Smooth muscle cell (in vitro differentiated cells): Measurements from ENCODE around the gene SETD7. TPM values are rescaled to one million over a fixed set of nuclear protein-coding genes. Genes with fewer than 3 reads are reported as not detected.

Source experiments
- DNase-seq: peaks from one replicate; lab custom pipeline; 2025; ENCODE audit not compliant: unreplicated experiment; lab: John Stamatoyannopoulos, UW
- H2AFZ ChIP-seq: fragments of 200-600 bp; sonication (generic); 2 replicates; pipeline ENCODE4 v1.6.0; 2016; ENCODE audit warnings: antibody characterized with exemption, low read depth, mild to moderate bottlenecking
- H3F3A ChIP-seq: fragments of 200-600 bp; sonication (generic); 2 replicates; pipeline ENCODE4 v1.6.0; 2017; ENCODE audit warnings: antibody characterized with exemption, low read depth
- H3K27ac ChIP-seq: fragments of 200-600 bp; sonication (generic); 2 replicates; pipeline ENCODE4 v1.5.1; 2016; ENCODE audit warnings: low read depth, mild to moderate bottlenecking
- H3K27me3 ChIP-seq: fragments of 200-600 bp; sonication (generic); 2 replicates; pipeline ENCODE4 v1.6.1; 2016; ENCODE audit warnings: low read depth, mild to moderate bottlenecking
- H3K36me3 ChIP-seq: fragments of 200-600 bp; sonication (generic); 2 replicates; pipeline ENCODE4 v1.5.1; 2016; ENCODE audit warnings: low read depth
- H3K4me1 ChIP-seq: fragments of 200-600 bp; sonication (generic); 2 replicates; pipeline ENCODE4 v1.5.1; 2016; ENCODE audit warnings: low read depth
- H3K4me2 ChIP-seq: fragments of 200-600 bp; sonication (generic); 2 replicates; pipeline ENCODE4 v1.6.0; 2016; ENCODE audit warnings: mild to moderate bottlenecking
- H3K4me3 ChIP-seq: fragments of 200-600 bp; sonication (generic); 2 replicates; pipeline ENCODE4 v1.5.1; 2016; ENCODE audit warnings: mild to moderate bottlenecking
- H3K79me2 ChIP-seq: fragments of 200-600 bp; sonication (generic); 2 replicates; pipeline ENCODE4 v1.6.0; 2016; ENCODE audit warnings: low read depth, mild to moderate bottlenecking
- H3K9ac ChIP-seq: fragments of 200-600 bp; sonication (generic); 2 replicates; pipeline ENCODE4 v1.6.0; 2016; ENCODE audit warnings: low read depth
- H3K9me3 ChIP-seq: fragments of 200-600 bp; sonication (generic); replicated peaks from 2 replicates; pipeline ENCODE4 v1.5.1; 2016; ENCODE audit warnings: low read depth
- H4K20me1 ChIP-seq: fragments of 200-600 bp; sonication (generic); 2 replicates; pipeline ENCODE4 v1.6.0; 2016; ENCODE audit warnings: low read depth
- WGBS: methylation state at CpG from one replicate; pipeline ENCODE4 v1.1.7; 2016; ENCODE audit warnings: low lambda C conversion rate; 5-methylcytosine and 5-hydroxymethylcytosine counted together
- polyA plus RNA-seq: library from polyadenylated mRNA; unstranded; fragments of >200 nt; fragmentation: Nextera tagmentation; extraction: Ambion mirVana; gene quantifications from 2 replicates; pipeline ENCODE4 v1.2.1, GENCODE V29; 2016
- total RNA-seq: library from RNA; depleted of rRNA; stranded (reverse); fragments of >200 nt; gene quantifications from 2 replicates; pipeline ENCODE4 v1.2.3, GENCODE V29; 2014
- TF ChIP-seq, protein P1 (sequence below): fragments of 200-600 bp; sonication (generic); IDR thresholded peaks from 2 replicates; pipeline ENCODE4 v1.5.1; 2017; ENCODE audit warnings: borderline replicate concordance, mild to moderate bottlenecking, antibody characterized with exemption; ENCODE audit not compliant: insufficient read depth, poor library complexity, severe bottlenecking

SETD7 gene
- total and polyA plus RNA-seq, 2 experiments from 2014 or later: 8.5 to 34.2 TPM

DNA sequence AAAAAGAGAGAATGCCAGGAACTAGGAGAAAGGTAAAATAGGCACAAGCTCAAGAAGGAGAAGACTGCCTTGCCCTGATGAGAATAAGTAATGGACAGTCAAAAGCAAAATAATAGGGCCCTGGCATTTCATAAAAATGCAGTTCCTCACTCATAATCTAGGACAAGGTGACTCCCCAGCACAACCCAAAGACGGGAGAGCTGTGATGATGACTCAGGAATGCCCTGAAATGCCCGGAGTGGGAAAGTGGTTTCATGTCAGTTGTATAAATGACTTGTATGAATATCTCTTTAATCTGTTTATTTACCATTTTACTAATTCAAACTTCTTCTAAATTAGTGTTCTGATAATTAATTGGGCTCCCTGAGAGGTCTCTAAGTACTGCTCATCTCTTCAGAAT is 28.8 kb upstream of the SETD7 start:
- WGBS: 59% methylated on average over 2 of the region's 2 CpGs
- DNase-seq: no peak

DNA sequence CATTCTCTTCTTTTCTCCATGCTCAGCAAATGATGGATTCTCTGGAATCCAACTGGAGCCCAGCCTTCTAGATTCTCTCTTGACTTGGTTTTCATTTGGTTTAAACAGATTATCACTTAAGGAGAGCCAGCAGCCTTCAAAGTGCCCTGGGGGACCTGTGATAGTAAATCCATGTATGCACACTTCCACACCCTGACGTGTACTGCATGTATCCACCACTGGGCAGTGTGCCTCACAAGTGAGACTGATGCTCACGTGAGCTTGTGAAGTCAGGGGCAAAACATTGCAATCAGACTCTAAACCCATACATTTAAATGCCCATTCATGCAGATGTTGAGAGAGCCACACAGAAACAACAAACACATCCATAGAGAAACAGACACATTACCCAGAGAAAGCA is 28.0 kb upstream of the SETD7 start:
- H3K4me2 ChIP-seq: no peak overlapping the region
- H3K4me1 ChIP-seq: no peaks in the 10 kb centered on the region
- no peaks in the 10 kb centered on the region for H4K20me1 ChIP-seq
- H3K27ac ChIP-seq: no peak overlapping the region
- no peaks in the 10 kb centered on the region for H3K36me3 ChIP-seq
- TF ChIP-seq, protein P1, sequence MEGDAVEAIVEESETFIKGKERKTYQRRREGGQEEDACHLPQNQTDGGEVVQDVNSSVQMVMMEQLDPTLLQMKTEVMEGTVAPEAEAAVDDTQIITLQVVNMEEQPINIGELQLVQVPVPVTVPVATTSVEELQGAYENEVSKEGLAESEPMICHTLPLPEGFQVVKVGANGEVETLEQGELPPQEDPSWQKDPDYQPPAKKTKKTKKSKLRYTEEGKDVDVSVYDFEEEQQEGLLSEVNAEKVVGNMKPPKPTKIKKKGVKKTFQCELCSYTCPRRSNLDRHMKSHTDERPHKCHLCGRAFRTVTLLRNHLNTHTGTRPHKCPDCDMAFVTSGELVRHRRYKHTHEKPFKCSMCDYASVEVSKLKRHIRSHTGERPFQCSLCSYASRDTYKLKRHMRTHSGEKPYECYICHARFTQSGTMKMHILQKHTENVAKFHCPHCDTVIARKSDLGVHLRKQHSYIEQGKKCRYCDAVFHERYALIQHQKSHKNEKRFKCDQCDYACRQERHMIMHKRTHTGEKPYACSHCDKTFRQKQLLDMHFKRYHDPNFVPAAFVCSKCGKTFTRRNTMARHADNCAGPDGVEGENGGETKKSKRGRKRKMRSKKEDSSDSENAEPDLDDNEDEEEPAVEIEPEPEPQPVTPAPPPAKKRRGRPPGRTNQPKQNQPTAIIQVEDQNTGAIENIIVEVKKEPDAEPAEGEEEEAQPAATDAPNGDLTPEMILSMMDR: no peak
- H3F3A ChIP-seq: peaks cover 9% of the 10 kb centered on the region
- no peak overlapping the region for H2AFZ ChIP-seq
- no peaks in the 10 kb centered on the region for H3K27me3 ChIP-seq
- 62% methylated on average over 2 of the region's 2 CpGs for WGBS
- no peaks in the 10 kb centered on the region for H3K9me3 ChIP-seq
- H3K4me3 ChIP-seq: no peak overlapping the region
- H3K9ac ChIP-seq: no peak overlapping the region
- no peaks in the 10 kb centered on the region for H3K79me2 ChIP-seq
- no peak for DNase-seq

More for the DNA sequence above, 28.8 kb upstream of the SETD7 start:
- Histone ChIP-seq H3F3A (peaks cover 9% of the 10 kb centered on the region), H4K20me1 (no peaks in the 10 kb centered on the region), H3K36me3 (no peaks in the 10 kb centered on the region), H3K4me2 (no peak overlapping the region), H3K4me1 (no peaks in the 10 kb centered on the region), H3K79me2 (no peaks in the 10 kb centered on the region), H2AFZ (no peak overlapping the region), H3K4me3 (no peak overlapping the region), H3K27me3 (no peaks in the 10 kb centered on the region), H3K9me3 (no peaks in the 10 kb centered on the region), H3K9ac (no peak overlapping the region), H3K27ac (no peak overlapping the region)
- TF ChIP-seq, protein P1: no peak

DNA sequence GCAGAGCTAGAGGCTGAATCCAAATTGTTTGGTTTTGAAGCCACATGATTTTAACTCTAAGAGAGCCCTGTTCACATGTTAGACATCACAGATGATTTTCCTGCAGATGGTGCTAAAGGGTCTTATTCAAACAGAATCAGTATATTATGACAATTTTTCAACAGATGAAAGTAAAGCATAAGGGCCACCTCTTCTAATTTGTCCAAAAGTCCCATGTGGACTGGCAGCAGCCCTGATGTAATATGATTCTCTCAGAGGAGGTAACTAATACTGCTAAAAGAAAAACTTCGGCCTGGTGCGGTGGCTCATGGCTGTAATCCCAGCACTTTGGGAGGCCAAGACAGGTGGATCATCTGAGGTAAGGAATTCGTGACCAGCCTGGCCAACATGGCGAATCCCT is 26.0 kb upstream of the SETD7 start:
- Histone ChIP-seq H3K27me3 (no peaks in the 10 kb centered on the region), H3K4me1 (no peaks in the 10 kb centered on the region), H3K27ac (no peak overlapping the region), H3K79me2 (no peaks in the 10 kb centered on the region), H3K4me3 (no peak overlapping the region), H3K9ac (no peak overlapping the region), H3K9me3 (no peaks in the 10 kb centered on the region), H4K20me1 (no peaks in the 10 kb centered on the region), H3F3A (peaks cover 9% of the 10 kb centered on the region), H3K4me2 (no peak overlapping the region), H3K36me3 (no peaks in the 10 kb centered on the region), H2AFZ (peak overlapping the region; percentile 37)
- 95% methylated on average over 4 of the region's 4 CpGs for WGBS
- TF ChIP-seq, protein P1: no peak
- DNase-seq: no peak

DNA sequence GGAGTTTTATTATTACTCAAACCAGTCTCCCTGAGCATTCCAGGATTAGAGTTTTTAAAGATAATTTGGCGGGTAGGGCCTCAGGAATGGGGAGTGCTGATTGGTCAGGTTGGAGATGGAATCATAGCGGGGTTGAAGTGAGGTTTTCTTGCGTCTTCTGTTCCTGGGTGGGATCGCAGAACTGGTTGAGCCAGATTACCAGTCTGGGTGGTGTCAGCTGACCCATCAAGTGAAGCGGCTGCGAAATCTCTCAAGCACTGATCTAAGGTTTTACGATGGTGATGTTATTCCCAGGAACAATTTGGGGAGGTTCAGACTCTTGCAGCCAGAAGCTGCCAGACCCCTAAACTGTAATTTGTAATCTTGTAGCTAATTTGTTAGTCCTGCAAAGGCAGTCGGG is 25.1 kb upstream of the SETD7 start:
- Histone ChIP-seq H3K9me3 (no peaks in the 10 kb centered on the region), H3F3A (peaks cover 9% of the 10 kb centered on the region), H2AFZ (peak overlapping the region; percentile 37), H3K4me1 (no peaks in the 10 kb centered on the region), H3K4me3 (no peak overlapping the region), H3K36me3 (no peaks in the 10 kb centered on the region), H3K27ac (no peak overlapping the region), H3K79me2 (no peaks in the 10 kb centered on the region), H3K9ac (no peak overlapping the region), H4K20me1 (no peaks in the 10 kb centered on the region), H3K27me3 (no peaks in the 10 kb centered on the region), H3K4me2 (peak overlapping the region; percentile 48)
- TF ChIP-seq, protein P1: no peak
- WGBS: 33% methylated on average over 8 of the region's 8 CpGs
- no peak for DNase-seq
